A549 (cell line): ENCODE measurements around the gene PTPRG.

Experiments used
- CTCF ChIP-seq: fragments of >200 bp; sonication (Bioruptor Twin); formaldehyde crosslinking; IDR thresholded peaks from 3 replicates; pipeline ENCODE4 v1.5.1; 2016
- EP300 ChIP-seq, 2 experiments: fragments of >200 bp; sonication (Bioruptor Twin); formaldehyde crosslinking; IDR thresholded peaks; 2 replicates in 1 of 2; 3 replicates in 1 of 2; pipeline ENCODE4 v1.6.1; 2016 to 2017
- PHF8 ChIP-seq: fragments of 200-600 bp; sonication (generic); IDR thresholded peaks from 2 replicates; pipeline ENCODE4 v1.6.1; 2016; ENCODE audit warnings: low read depth, mild to moderate bottlenecking, antibody characterized with exemption, moderate library complexity, borderline replicate concordance
- SMC3 ChIP-seq: fragments of >200 bp; sonication (Bioruptor Twin); formaldehyde crosslinking; IDR thresholded peaks from 3 replicates; pipeline ENCODE4 v1.6.1; 2018; ENCODE audit warnings: inconsistent platforms
- USF2 ChIP-seq: fragments of 450-650 bp; IDR thresholded peaks from 2 replicates; pipeline ENCODE4 v1.6.1; 2014; ENCODE audit warnings: antibody characterized with exemption

- TF ChIP-seq USF2 (no peak), CTCF (no peak), SMC3 (no peak), PHF8 (no peak), EP300 (IDR thresholded peaks at IDR 0.05) (no peak)
Measured at GRCh38 chr3:62242831-62243509, 681.6 kb downstream of the PTPRG start.
